ENCODE data around the gene GPR42. TPM values are rescaled to one million over a fixed set of nuclear protein-coding genes. Genes with fewer than 3 reads are reported as not detected.
A peak's percentile ranks its signal among the peaks of the same experiment; 100 is the strongest.
"Not testable (repeated sequence)": the region's sequence is repeated elsewhere in the genome, so short reads cannot be mapped to it uniquely, and the experiment has no call there.

The GPR42 gene
- polyA plus RNA-seq, 2 of the 4 experiments (the other 2 are of a cell fraction), result not detected

GRCh38 chr19:35399948-35400772 lies 29.3 kb downstream of the GPR42 start:
- ATAC-seq, result no peak
- 52% methylated on average over 10 of the region's 10 CpGs for WGBS (ENCODE audit: missing lambda C conversion rate)
- TF ChIP-seq FOSB (CRISPR knock-in tag; IDR thresholded peaks at IDR 0.05) (no peak), RAD21 (conservative IDR thresholded peaks at IDR 0.05 in 1 of 2, IDR thresholded peaks at IDR 0.05 in 1 of 2) (no peak), PHF8 (IDR thresholded peaks at IDR 0.05; ENCODE audit: borderline replicate concordance, low read depth) (no peak), NR3C1 (IDR thresholded peaks at IDR 0.05) (no peak), POLR2A (IDR thresholded peaks at IDR 0.05; ENCODE audit: low read length) (no peak)
- TF ChIP-seq, protein P1, sequence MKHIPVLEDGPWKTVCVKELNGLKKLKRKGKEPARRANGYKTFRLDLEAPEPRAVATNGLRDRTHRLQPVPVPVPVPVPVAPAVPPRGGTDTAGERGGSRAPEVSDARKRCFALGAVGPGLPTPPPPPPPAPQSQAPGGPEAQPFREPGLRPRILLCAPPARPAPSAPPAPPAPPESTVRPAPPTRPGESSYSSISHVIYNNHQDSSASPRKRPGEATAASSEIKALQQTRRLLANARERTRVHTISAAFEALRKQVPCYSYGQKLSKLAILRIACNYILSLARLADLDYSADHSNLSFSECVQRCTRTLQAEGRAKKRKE (CRISPR knock-in tag; IDR thresholded peaks at IDR 0.05; ENCODE audit: low read depth), result no peak
- no peak overlapping the region for H3K4me2 ChIP-seq
- no peaks in the 10 kb centered on the region for H3K9me3 ChIP-seq
- DNase-seq (ENCODE audit: low read depth in 1 of 2, low spot score in 1 of 2), result no peak
- ChIA-PET CTCF (interaction anchor here (0.6 to 1.0 kb wide), 3 partner anchors 87 to 1284 kb away, joined by 3 read pairs; no protein-coding TSS in a partner anchor), POLR2A (no interaction called here)
- H3K4me3 ChIP-seq, result no peak overlapping the region
- peak; percentile 7 for FAIRE-seq
- no peak overlapping the region for H3K27ac ChIP-seq
- H3K4me1 ChIP-seq, result no peaks in the 10 kb centered on the region

DNA sequence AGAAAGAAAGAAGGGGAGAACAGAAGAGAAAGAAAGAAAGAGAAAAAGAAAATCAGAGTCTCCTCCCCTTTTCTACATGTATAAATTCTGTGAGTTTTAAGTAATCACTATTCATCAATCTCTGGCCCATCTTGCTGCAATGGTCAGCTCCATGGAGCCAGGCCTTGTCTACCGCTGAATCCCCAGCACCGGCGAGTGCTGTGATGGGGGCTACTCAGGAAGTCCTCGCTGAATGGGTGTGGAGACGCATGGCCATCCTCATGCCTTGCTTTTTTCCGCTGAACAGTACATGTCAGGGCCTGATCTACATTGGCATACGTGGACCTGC lies 29.9 kb downstream of the GPR42 start:
- TF ChIP-seq POLR2A (IDR thresholded peaks at IDR 0.05; ENCODE audit: low read length) (no peak), HEYL (CRISPR knock-in tag; IDR thresholded peaks at IDR 0.05) (no peak), POLR2AphosphoS2 (conservative IDR thresholded peaks at IDR 0.05; ENCODE audit: low read length) (no peak), CBX2 (IDR thresholded peaks at IDR 0.05; ENCODE audit: borderline replicate concordance, low read depth) (no peak), HOXA7 (CRISPR knock-in tag; IDR thresholded peaks at IDR 0.05) (no peak), TFCP2L1 (CRISPR knock-in tag; IDR thresholded peaks at IDR 0.05) (no peak), HMGXB4 (CRISPR knock-in tag; IDR thresholded peaks at IDR 0.05; ENCODE audit: borderline replicate concordance) (no peak), CHD2 (IDR thresholded peaks at IDR 0.05; ENCODE audit: low read length, partially characterized antibody) (no peak), BCL3 (IDR thresholded peaks at IDR 0.05) (no peak), HOXB5 (CRISPR knock-in tag; IDR thresholded peaks at IDR 0.05) (no peak), PBX3 (IDR thresholded peaks at IDR 0.05) (no peak), NFE2L2 (conservative IDR thresholded peaks at IDR 0.05; ENCODE audit: low read length) (no peak), MAZ (IDR thresholded peaks at IDR 0.05; ENCODE audit: borderline replicate concordance, low read depth, low read length) (no peak)
- H3K4me1 ChIP-seq, result no peaks in the 10 kb centered on the region
- DNase-seq (ENCODE audit: low read depth in 1 of 2, low spot score in 1 of 2) (no peak), FAIRE-seq (no peak), ATAC-seq (no peak)
- CTCF ChIA-PET, result no interaction called here
- no peak overlapping the region for H3K27ac ChIP-seq
- POLR2A ChIA-PET, result no interaction called here
- no peaks in the 10 kb centered on the region for H3K9me3 ChIP-seq
- no peak overlapping the region for H3K4me3 ChIP-seq
- no peak overlapping the region for H3K4me2 ChIP-seq
- WGBS (ENCODE audit: missing lambda C conversion rate), result 85% methylated on average over 7 of the region's 7 CpGs

DNA sequence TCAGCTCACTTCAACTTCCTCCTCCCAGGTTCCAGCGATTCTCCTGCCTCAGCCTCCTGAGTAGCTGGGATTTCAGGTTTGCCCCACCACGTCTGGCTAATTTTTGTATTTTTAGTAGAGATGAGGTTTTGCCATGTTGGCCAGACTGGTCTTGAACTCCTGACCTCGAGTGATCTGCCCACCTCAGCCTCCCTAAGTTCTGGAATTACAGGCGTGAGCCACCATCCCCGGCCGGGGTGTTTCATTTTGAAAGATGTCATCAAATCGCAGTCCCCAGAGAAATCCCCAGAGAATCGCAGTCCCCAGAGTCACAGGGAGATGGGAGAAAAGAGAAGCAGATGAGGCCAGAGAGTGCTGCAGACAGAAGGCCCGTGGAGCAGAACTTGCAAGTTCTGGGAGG lies 30.5 kb downstream of the GPR42 start:
- H3K4me2 ChIP-seq; H3K27ac ChIP-seq; DNase-seq (ENCODE audit: low read depth in 1 of 2, low spot score in 1 of 2); H3K4me1 ChIP-seq; POLR2A ChIA-PET; H3K4me3 ChIP-seq; ATAC-seq; H3K9me3 ChIP-seq; FAIRE-seq: not testable (repeated sequence)
- WGBS (ENCODE audit: missing lambda C conversion rate), result 47% methylated on average over 9 of the region's 9 CpGs
- CTCF ChIA-PET, result interaction anchor here (1.2 to 1.8 kb wide), 3 partner anchors 13 to 564 kb away, joined by 4 to 6 read pairs (median 5); no protein-coding TSS in a partner anchor
